H1 (cell line): ENCODE data around the gene TINAGL1. TPM values are rescaled to one million over a fixed set of nuclear protein-coding genes. Genes with fewer than 3 reads are reported as not detected.

ENCODE experiments used
- CTCF ChIA-PET: fragments of 300-600 bp; sonication (Branson Sonifier 250); formaldehyde crosslinking; loops from one replicate; lab custom pipeline; 2021; ENCODE audit not compliant: partially characterized antibody; lab: Charles Lee
- POLR2A ChIA-PET: fragments of 300-600 bp; sonication (Branson Sonifier 250); formaldehyde crosslinking; loops from one replicate; lab custom pipeline; 2021; ENCODE audit warnings: inconsistent platforms; ENCODE audit not compliant: partially characterized antibody; lab: Charles Lee
- DNase-seq, 2 experiments: peaks; one replicate each; pipeline versions ENCODE4 v3.0.0 to v3.0.0-alpha.2; 2010 to 2022; ENCODE audit warnings: low spot score in 2 of 2, low read depth in 1 of 2, mixed read lengths in 1 of 2
- FAIRE-seq: peaks from 2 replicates; lab custom pipeline; 2011; peaks lifted over from hg19 to GRCh38; lab: Jason Lieb, UNC
- H2AFZ ChIP-seq: 2 replicates; pipeline ENCODE4 v1.8.1; 2012; ENCODE audit warnings: low read length, inconsistent platforms
- H2AK5ac ChIP-seq: 2 replicates; pipeline ENCODE4 v1.6.1; 2013; ENCODE audit warnings: low read depth, low read length
- H2BK120ac ChIP-seq: replicated peaks from 2 replicates; pipeline ENCODE3; 2013; ENCODE audit warnings: low read depth, low read length, inconsistent platforms
- H2BK12ac ChIP-seq: 2 replicates; pipeline ENCODE4 v1.6.1; 2013; ENCODE audit warnings: low read depth, low read length
- H2BK15ac ChIP-seq: 2 replicates; pipeline ENCODE4 v1.6.1; 2013; ENCODE audit warnings: low read length
- H2BK20ac ChIP-seq: 2 replicates; pipeline ENCODE4 v1.6.1; 2013; ENCODE audit warnings: low read length
- H2BK5ac ChIP-seq: 2 replicates; pipeline ENCODE4 v1.6.1; 2013; ENCODE audit warnings: low read depth, low read length
- H3K14ac ChIP-seq: 2 replicates; pipeline ENCODE4 v1.6.1; 2013; ENCODE audit warnings: inconsistent platforms; ENCODE audit not compliant: insufficient read length
- H3K18ac ChIP-seq: 2 replicates; pipeline ENCODE4 v1.6.1; 2013; ENCODE audit warnings: low read length; ENCODE audit errors: extremely low read depth
- H3K23ac ChIP-seq: 2 replicates; pipeline ENCODE4 v1.6.1; 2013; ENCODE audit warnings: inconsistent platforms; ENCODE audit not compliant: insufficient read length
- H3K23me2 ChIP-seq: 2 replicates; pipeline ENCODE4 v1.6.1; 2013; ENCODE audit warnings: low read depth, low read length
- H3K27ac ChIP-seq: 2 replicates; pipeline ENCODE4 v1.6.1; 2011; ENCODE audit warnings: low read depth, low read length, inconsistent platforms
- H3K27me3 ChIP-seq, 4 experiments: replicated peaks in 1 of 4; 1 replicate in 1 of 4; 2 replicates in 3 of 4; pipeline versions ENCODE4 v1.6.1 to v1.8.1; 2011 to 2013; ENCODE audit warnings: low read length in 3 of 4, mild to moderate bottlenecking in 3 of 4, inconsistent platforms in 2 of 4, mixed read lengths in 2 of 4, moderate library complexity in 1 of 4; ENCODE audit not compliant: control insufficient read depth in 3 of 4, insufficient read depth in 3 of 4; ENCODE audit errors: extremely low read depth in 1 of 4
- H3K36me3 ChIP-seq, 4 experiments: 2 replicates each; pipeline versions ENCODE4 v1.6.1 to v1.8.1; 2011 to 2013; ENCODE audit warnings: mild to moderate bottlenecking in 4 of 4, low read length in 3 of 4, moderate library complexity in 2 of 4, control low read depth in 1 of 4, inconsistent platforms in 1 of 4; ENCODE audit not compliant: insufficient read depth in 4 of 4, control insufficient read depth in 2 of 4
- H3K4ac ChIP-seq: replicated peaks from 2 replicates; pipeline ENCODE3; 2013; ENCODE audit warnings: low read length, low read depth, mixed read lengths, inconsistent platforms; ENCODE audit not compliant: insufficient read length
- H3K4me1 ChIP-seq, 4 experiments: replicated peaks in 1 of 4; 1 replicate in 1 of 4; 2 replicates in 3 of 4; pipeline versions ENCODE4 v1.6.1 to v1.8.1; 2011 to 2013; ENCODE audit warnings: low read length in 3 of 4, inconsistent platforms in 2 of 4, mixed read lengths in 1 of 4; ENCODE audit not compliant: insufficient read depth in 4 of 4, control insufficient read depth in 3 of 4
- H3K4me2 ChIP-seq, 2 experiments: 2 replicates each; pipeline versions ENCODE4 v1.6.1 to v1.8.1; 2011 to 2013; ENCODE audit warnings: low read depth in 2 of 2, low read length in 2 of 2, control low read depth in 1 of 2, inconsistent platforms in 1 of 2, mild to moderate bottlenecking in 1 of 2; ENCODE audit not compliant: insufficient read depth in 1 of 2
- H3K4me3 ChIP-seq, 4 experiments: fragments of 200-600, 300-600 bp in 1 of 4; sonication (generic), shearing (Covaris generic), sonication (Bioruptor Twin) in 1 of 4; 2 replicates each; pipeline versions ENCODE4 v1.5.1 to v1.8.1; 2011 to 2016; ENCODE audit warnings: low read length in 4 of 4, low read depth in 3 of 4, control low read depth in 2 of 4, inconsistent platforms in 2 of 4, mild to moderate bottlenecking in 2 of 4, mixed read lengths in 1 of 4, moderate library complexity in 1 of 4; ENCODE audit not compliant: insufficient read depth in 2 of 4; ENCODE audit errors: extremely low read depth in 1 of 4
- H3K56ac ChIP-seq: replicated peaks from 2 replicates; pipeline ENCODE3; 2013; ENCODE audit warnings: low read depth, mild to moderate bottlenecking, mixed read lengths, low read length, inconsistent platforms; ENCODE audit not compliant: insufficient read length
- H3K79me1 ChIP-seq: 2 replicates; pipeline ENCODE4 v1.6.1; 2013; ENCODE audit warnings: low read depth, low read length, control low read depth
- H3K79me2 ChIP-seq, 2 experiments: 2 replicates each; pipeline versions ENCODE4 v1.6.1 to v1.8.1; 2012 to 2013; ENCODE audit warnings: low read length in 2 of 2, mild to moderate bottlenecking in 2 of 2, inconsistent platforms in 1 of 2; ENCODE audit not compliant: insufficient read depth in 2 of 2, control insufficient read depth in 1 of 2
- H3K9ac ChIP-seq, 4 experiments: replicated peaks in 1 of 4; 1 replicate in 1 of 4; 2 replicates in 3 of 4; pipeline versions ENCODE4 v1.6.1 to v1.8.1; 2011 to 2013; ENCODE audit warnings: low read depth in 3 of 4, low read length in 3 of 4, control low read depth in 2 of 4, mild to moderate bottlenecking in 2 of 4, moderate library complexity in 2 of 4, inconsistent platforms in 1 of 4; ENCODE audit errors: extremely low read depth in 1 of 4
- H3K9me3 ChIP-seq, 2 experiments: 2 replicates each; pipeline versions ENCODE4 v1.6.1 to v1.8.1; 2012 to 2013; ENCODE audit warnings: mild to moderate bottlenecking in 2 of 2, moderate library complexity in 2 of 2, control low read depth in 1 of 2, inconsistent platforms in 1 of 2, low read depth in 1 of 2, low read length in 1 of 2, mixed read lengths in 1 of 2; ENCODE audit not compliant: insufficient read depth in 2 of 2
- H4K20me1 ChIP-seq, 2 experiments: replicated peaks in 1 of 2; 2 replicates each; pipeline versions ENCODE3 to v1.8.1; 2011 to 2013; ENCODE audit warnings: inconsistent platforms in 2 of 2, low read length in 2 of 2, mild to moderate bottlenecking in 1 of 2; ENCODE audit not compliant: insufficient read depth in 2 of 2, control insufficient read depth in 1 of 2
- H4K5ac ChIP-seq: 2 replicates; pipeline ENCODE4 v1.6.1; 2013; ENCODE audit warnings: low read length, low read depth, mixed read lengths, inconsistent platforms; ENCODE audit not compliant: insufficient read length
- H4K8ac ChIP-seq: 2 replicates; pipeline ENCODE4 v1.8.0; 2013; ENCODE audit warnings: mild to moderate bottlenecking, moderate library complexity, low read length, inconsistent platforms; ENCODE audit not compliant: insufficient read depth; ENCODE audit errors: extremely low read depth
- H4K91ac ChIP-seq: replicated peaks from 2 replicates; pipeline ENCODE3; 2013; ENCODE audit warnings: low read length, mixed read lengths, inconsistent platforms; ENCODE audit not compliant: insufficient read length
- TCF12 ChIP-seq: IDR thresholded peaks from 2 replicates; pipeline ENCODE4 v1.6.1; 2011; ENCODE audit warnings: low read depth, mild to moderate bottlenecking, low read length
- WGBS, 2 experiments: shearing (Covaris generic) in 1 of 2; methylation state at CpG; one replicate each; pipeline versions ENCODE4 v1.1.6 to v1.1.7; 2013 to 2015; ENCODE audit warnings: low lambda C conversion rate in 2 of 2, mixed read lengths in 2 of 2, inconsistent platforms in 1 of 2, low coverage in 1 of 2, missing lambda C conversion rate in 1 of 2; ENCODE audit not compliant: insufficient replicate concordance in 2 of 2, insufficient coverage in 1 of 2, insufficient read length in 1 of 2; ENCODE audit errors: extremely low coverage in 1 of 2, missing lambda C conversion rate in 1 of 2; 5-methylcytosine and 5-hydroxymethylcytosine counted together
- polyA plus RNA-seq, 7 experiments: library from polyadenylated mRNA; depleted of rRNA in 3 of 7; stranded (reverse) in 5 of 7; unstranded in 2 of 7; fragments of >200 nt in 5 of 7; fragments of 200-250 nt in 2 of 7; gene quantifications; 1 replicate in 5 of 7; 2 replicates in 1 of 7; 4 replicates in 1 of 7; pipeline versions ENCODE4 v1.2.1 to v1.2.3, GENCODE V29; 2011 to 2013; ENCODE audit warnings: missing spikeins in 2 of 7, mixed read lengths in 2 of 7
- total RNA-seq: library from RNA; stranded (reverse); fragmentation: NEBNext Ultra II Directional; extraction: Animal tissue kit (Norgen Biotek cat#: 25700); gene quantifications from 2 replicates; pipeline ENCODE4 v1.2.1, GENCODE V29; 2021

Gene TINAGL1
- total and polyA plus RNA-seq, 2 of the 8 experiments (the other 6 are each of a cell fraction or from before 2014, with no cell fraction given), result 11.2 to 21.7 TPM

- Histone ChIP-seq H3K36me3 (no peaks in the 10 kb centered on the region), H3K4me1 (peaks cover 2 to 8% (median 6%) of the 10 kb centered on the region in 4 experiments; a peak in 5 of 7 replicates), H3K27me3 (peaks cover 6 to 22% (median 16%) of the 10 kb centered on the region in 4 experiments), H4K8ac (no peak overlapping the region), H3K14ac (no peak overlapping the region), H3K9me3 (no peaks in the 10 kb centered on the region), H2BK120ac (no peak overlapping the region), H2BK15ac (0 out of 2 replicates have a peak overlapping the region, but pooled peaks have one; percentile 14), H4K91ac (no peak overlapping the region), H2BK20ac (no peak overlapping the region), H2AK5ac (no peak overlapping the region), H3K27ac (no peak overlapping the region), H3K9ac (no peak overlapping the region), H3K79me2 (no peaks in the 10 kb centered on the region), H3K23ac (no peak overlapping the region), H4K5ac (no peak overlapping the region), H3K4me3 (no peak overlapping the region), H3K4me2 (peak overlapping the region; percentile 63 to 94; a peak in 1 of 4 replicates), H3K18ac (no peak overlapping the region; the same call in 1 of the 2 replicates), H2BK5ac (no peak overlapping the region), H3K4ac (no peak overlapping the region), H2AFZ (no peak overlapping the region), H2BK12ac (peak overlapping the region; percentile 60; the same call in 1 of the 2 replicates), H4K20me1 (no peaks in the 10 kb centered on the region), H3K56ac (no peak overlapping the region), H3K23me2 (peaks cover 8% of the 10 kb centered on the region; the same call in 1 of the 2 replicates), H3K79me1 (no peaks in the 10 kb centered on the region)
- 80% methylated on average over 23 of the region's 23 CpGs; no CpG with 5 or more reads in 1 of the 2 experiments for WGBS, 2 experiments
- ChIA-PET POLR2A (interaction anchor here (0.6 to 2.2 kb wide), 7 partner anchors 7 to 70 kb away, joined by 3 to 8 read pairs (median 3); partner anchors contain the start of gene PEF1), CTCF (interaction anchor here (0.9 to 4.7 kb wide), 33 partner anchors 8 to 384 kb away, joined by 3 to 25 read pairs (median 4); partner anchors contain the start of gene COL16A1)
- FAIRE-seq, result no peak
- DNase-seq, result no peak
- TF ChIP-seq TCF12, result no peak
Observed at GRCh38 chr1:31618916-31619846, 42.9 kb downstream of the TINAGL1 start.
